SK-N-SH (cell line): ENCODE data around the gene AFAP1.

Experiments used
- CTCF ChIP-seq: fragments of 200-600 bp; sonication (generic); IDR thresholded peaks from 2 replicates; pipeline ENCODE4 v1.6.1; 2017; ENCODE audit warnings: antibody characterized with exemption, mild to moderate bottlenecking, moderate library complexity
- FOSL2 ChIP-seq: IDR thresholded peaks from 2 replicates; pipeline ENCODE4 v1.4.0; 2012; ENCODE audit warnings: low read depth, mild to moderate bottlenecking, moderate library complexity, borderline replicate concordance
- GABPA ChIP-seq: IDR thresholded peaks from 2 replicates; pipeline ENCODE4 v1.4.0; 2012; ENCODE audit warnings: low read depth, mild to moderate bottlenecking
- JUND ChIP-seq: IDR thresholded peaks from 2 replicates; pipeline ENCODE4 v1.4.0; 2012
- MAX ChIP-seq: IDR thresholded peaks from 2 replicates; pipeline ENCODE4 v1.4.0; 2012; ENCODE audit warnings: low read depth
- NRF1 ChIP-seq: IDR thresholded peaks from 2 replicates; pipeline ENCODE4 v1.6.1; 2012; ENCODE audit warnings: low read depth, mild to moderate bottlenecking, low read length
- RAD21 ChIP-seq: IDR thresholded peaks from 2 replicates; pipeline ENCODE4 v1.6.1; 2012; ENCODE audit warnings: mild to moderate bottlenecking, low read length
- RCOR1 ChIP-seq: fragments of 150-350 bp; IDR thresholded peaks from 2 replicates; pipeline ENCODE4 v1.6.1; 2017; ENCODE audit warnings: antibody characterized with exemption, low read length
- USF1 ChIP-seq: IDR thresholded peaks from 2 replicates; pipeline ENCODE4 v1.4.0; 2012; ENCODE audit warnings: low read depth, borderline replicate concordance

- no peak for TF ChIP-seq RAD21
- no peak for TF ChIP-seq CTCF
- TF ChIP-seq FOSL2: no peak
- TF ChIP-seq GABPA: no peak
- no peak for TF ChIP-seq RCOR1
- TF ChIP-seq MAX: no peak
- TF ChIP-seq JUND: no peak
- no peak for TF ChIP-seq USF1
- no peak for TF ChIP-seq NRF1
Measured at GRCh38 chr4:7880683-7881082, 59.0 kb downstream of the AFAP1 start.
